GM12875 (cell line): ENCODE measurements around the gene CERK.

ENCODE experiments used
- H3K4me3 ChIP-seq: one replicate; pipeline ENCODE4 v1.5.1; 2011; ENCODE audit warnings: low read depth, low read length, control low read depth
- CTCF ChIP-seq: IDR thresholded peaks from 2 replicates; pipeline ENCODE4 v1.5.1; 2011; ENCODE audit warnings: low read depth, mild to moderate bottlenecking, control low read depth, inconsistent platforms, low read length, moderate library complexity, borderline replicate concordance; ENCODE audit not compliant: insufficient read depth

The CERK gene

GRCh38 chr22:46707827-46708570 is 30.1 kb downstream of the CERK start:
- no peak overlapping the region for H3K4me3 ChIP-seq
- no peak for TF ChIP-seq CTCF

GRCh38 chr22:46707305-46707704 is 30.7 kb downstream of the CERK start:
- TF ChIP-seq CTCF: no peak

DNA sequence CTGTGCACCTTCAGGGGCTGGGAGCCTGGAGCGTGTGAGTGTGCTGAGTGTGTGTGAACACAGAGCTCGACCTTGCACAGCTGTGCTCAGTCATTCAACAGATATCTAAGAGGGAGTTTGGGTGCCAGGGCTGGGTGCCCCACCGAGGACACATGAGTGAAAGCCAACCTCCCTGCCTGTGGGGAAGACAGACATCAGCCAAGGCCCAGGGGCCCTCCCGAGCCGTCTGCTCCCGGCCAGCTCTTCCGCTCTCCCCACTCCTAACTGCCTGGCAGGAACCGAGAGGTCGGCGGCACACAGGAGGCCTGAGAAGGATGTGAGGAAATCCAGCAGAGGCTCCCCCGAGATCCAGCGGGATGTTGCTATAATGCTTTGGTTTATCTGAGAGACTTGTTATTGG is 32.0 kb downstream of the CERK start:
- TF ChIP-seq CTCF: no peak

More at GRCh38 chr22:46707305-46707704, 30.7 kb downstream of the CERK start:
- H3K4me3 ChIP-seq: no peak overlapping the region

DNA sequence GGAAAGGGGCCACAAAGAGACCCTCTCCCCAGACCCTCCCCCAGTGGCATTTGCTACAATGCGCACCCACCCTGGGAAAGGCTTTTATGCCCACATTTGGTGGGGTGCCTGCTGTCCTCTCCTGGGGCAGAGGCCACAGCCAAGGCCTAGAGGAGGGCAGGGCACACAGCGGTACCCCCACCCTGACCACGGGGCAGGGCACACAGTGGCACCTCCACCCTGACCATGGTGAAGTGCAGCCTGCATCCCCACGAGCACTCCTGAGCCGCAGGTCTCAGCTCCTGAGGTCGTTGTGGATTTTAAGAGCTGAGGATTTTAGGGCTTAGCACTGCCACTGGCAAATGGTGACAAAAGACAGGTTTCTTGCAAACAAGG is 34.1 kb downstream of the CERK start:
- no peak for TF ChIP-seq CTCF
- no peak overlapping the region for H3K4me3 ChIP-seq

More for the DNA sequence above, 32.0 kb downstream of the CERK start:
- H3K4me3 ChIP-seq: no peak overlapping the region

DNA sequence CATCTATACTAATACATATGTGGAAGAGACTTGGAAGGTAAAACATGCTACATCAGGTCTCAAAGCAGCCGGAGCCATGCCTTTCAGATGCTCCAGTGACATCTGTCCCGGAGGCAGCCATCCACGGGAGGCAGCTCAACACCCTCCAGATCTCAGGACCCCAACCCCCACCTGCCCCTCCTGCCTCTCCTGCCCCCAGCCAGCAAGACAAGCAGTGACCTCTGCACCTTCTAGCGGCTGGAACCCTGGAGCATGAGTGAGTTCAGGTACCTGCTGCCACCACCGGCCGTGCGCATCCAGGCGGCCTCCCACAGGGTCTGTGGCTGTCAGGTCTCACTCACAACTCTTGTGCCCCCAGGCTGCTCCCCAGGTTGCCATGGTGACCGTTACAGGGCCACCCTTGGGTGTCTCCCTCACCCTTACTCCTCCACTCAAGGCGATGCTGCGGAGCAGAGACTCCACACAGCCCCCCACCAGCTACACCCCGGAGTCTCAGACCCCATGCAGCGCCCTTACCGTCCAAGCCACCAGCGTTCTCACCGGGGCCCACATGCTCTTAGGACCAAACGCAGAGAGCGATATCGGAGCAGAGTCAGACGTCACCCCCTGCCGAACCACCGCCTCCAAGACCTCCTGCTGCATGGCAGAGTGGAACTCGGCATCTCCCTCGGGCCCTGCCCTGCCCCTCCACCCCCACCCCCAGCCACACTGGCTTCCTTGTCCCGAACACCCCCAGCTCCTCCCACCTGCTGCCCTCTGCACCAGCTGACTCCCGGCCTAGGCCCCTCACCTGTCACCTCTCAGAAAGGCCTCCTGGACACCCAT is 34.7 kb downstream of the CERK start:
- no peak for TF ChIP-seq CTCF
- no peak overlapping the region for H3K4me3 ChIP-seq

DNA sequence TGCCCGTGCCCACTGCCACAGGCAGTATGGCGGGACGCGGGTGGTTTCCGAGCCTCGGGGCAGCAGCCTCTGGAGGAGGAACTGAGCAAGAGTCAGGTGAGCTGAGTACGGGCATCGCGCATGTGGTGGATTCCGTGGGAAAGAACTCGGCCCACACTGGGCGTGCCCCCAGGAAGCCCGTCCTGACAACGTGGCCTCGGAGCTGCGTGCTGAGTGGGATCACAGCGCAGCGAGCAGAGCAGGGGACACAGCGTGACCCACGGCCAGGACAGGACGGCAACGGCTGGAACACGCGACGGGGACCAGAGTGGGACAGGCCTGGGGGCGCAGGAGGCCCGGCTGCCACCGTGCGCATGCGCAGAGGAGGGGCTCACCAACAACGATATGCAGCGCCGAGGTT is 36.8 kb downstream of the CERK start:
- H3K4me3 ChIP-seq: no peak overlapping the region
- TF ChIP-seq CTCF: no peak
